Measurements from ENCODE around the gene SLC7A8.

Gene SLC7A8

GRCh38 chr14:23154964-23155587, 28.4 kb downstream of the SLC7A8 start:
- DNase-seq (ENCODE audit: low read depth), result no peak

- DNase-seq (ENCODE audit: low read depth), result no peak
Observed at GRCh38 chr14:23153851-23154796, 29.3 kb downstream of the SLC7A8 start.

GRCh38 chr14:23151342-23151741, 32.1 kb downstream of the SLC7A8 start:
- no peak for DNase-seq (ENCODE audit: low read depth)

GRCh38 chr14:23149745-23150144, 33.7 kb downstream of the SLC7A8 start:
- DNase-seq (ENCODE audit: low read depth), result no peak

- no peak for DNase-seq (ENCODE audit: low read depth)
Observed at GRCh38 chr14:23148591-23149249, 34.7 kb downstream of the SLC7A8 start.

GRCh38 chr14:23147676-23148075, 35.8 kb downstream of the SLC7A8 start:
- no peak for DNase-seq (ENCODE audit: low read depth)

- DNase-seq (ENCODE audit: low read depth), result no peak
Observed at GRCh38 chr14:23146980-23147379, 36.5 kb downstream of the SLC7A8 start.

- no peak for DNase-seq (ENCODE audit: low read depth)
Observed at GRCh38 chr14:23146351-23146910, 37.0 kb downstream of the SLC7A8 start.

GRCh38 chr14:23145794-23146350, 37.6 kb downstream of the SLC7A8 start:
- no peak for DNase-seq (ENCODE audit: low read depth)

- DNase-seq (ENCODE audit: low read depth), result no peak
Observed at GRCh38 chr14:23143911-23144310, 39.5 kb downstream of the SLC7A8 start.

- DNase-seq (ENCODE audit: low read depth), result no peak
Observed at GRCh38 chr14:23142826-23143225, 40.6 kb downstream of the SLC7A8 start.

GRCh38 chr14:23141706-23142444, 41.6 kb downstream of the SLC7A8 start:
- DNase-seq (ENCODE audit: low read depth), result no peak

- DNase-seq (ENCODE audit: low read depth), result no peak
Observed at GRCh38 chr14:23140371-23140770, 43.1 kb downstream of the SLC7A8 start.

GRCh38 chr14:23139874-23140273, 43.6 kb downstream of the SLC7A8 start:
- no peak for DNase-seq (ENCODE audit: low read depth)

- no peak for DNase-seq (ENCODE audit: low read depth)
Observed at GRCh38 chr14:23137813-23138535, 45.5 kb downstream of the SLC7A8 start.

- no peak for DNase-seq (ENCODE audit: low read depth)
Observed at GRCh38 chr14:23137192-23137812, 46.2 kb downstream of the SLC7A8 start.

GRCh38 chr14:23136566-23137133, 46.8 kb downstream of the SLC7A8 start:
- no peak for DNase-seq (ENCODE audit: low read depth)

GRCh38 chr14:23132970-23133369, 50.5 kb downstream of the SLC7A8 start:
- no peak for DNase-seq (ENCODE audit: low read depth)

GRCh38 chr14:23131482-23131881, 52.0 kb downstream of the SLC7A8 start:
- no peak for DNase-seq (ENCODE audit: low read depth)

GRCh38 chr14:23130871-23131270, 52.6 kb downstream of the SLC7A8 start:
- no peak for DNase-seq (ENCODE audit: low read depth)
